PFSK-1 (cell line): ENCODE measurements around the gene SLC18A2.

ENCODE experiments used
- POLR2AphosphoS5 ChIP-seq: IDR thresholded peaks from 2 replicates; pipeline ENCODE4 v1.6.1; 2012; ENCODE audit warnings: low read depth, mild to moderate bottlenecking, control low read depth, low read length, moderate library complexity
- REST ChIP-seq, 2 experiments: IDR thresholded peaks; 2 replicates each; pipeline versions ENCODE4 v1.6.1 to v1.8.0; 2011 to 2012; ENCODE audit warnings: low read depth in 2 of 2, low read length in 2 of 2, control low read depth in 1 of 2, inconsistent platforms in 1 of 2, mild to moderate bottlenecking in 1 of 2, moderate library complexity in 1 of 2; ENCODE audit not compliant: insufficient read depth in 1 of 2
- SIN3A ChIP-seq: IDR thresholded peaks from 2 replicates; pipeline ENCODE4 v1.6.1; 2012; ENCODE audit warnings: mild to moderate bottlenecking, low read length, moderate library complexity, borderline replicate concordance; ENCODE audit not compliant: insufficient read depth
- TAF1 ChIP-seq: IDR thresholded peaks from 2 replicates; pipeline ENCODE4 v1.6.1; 2012; ENCODE audit warnings: low read length, control low read depth, borderline replicate concordance; ENCODE audit not compliant: insufficient read depth

- TF ChIP-seq REST (IDR thresholded peaks at IDR 0.05; ENCODE audit: insufficient read depth in 1 of 2, low read depth in 2 of 2, low read length in 2 of 2) = no peak
- no peak for TF ChIP-seq POLR2AphosphoS5
- no peak for TF ChIP-seq TAF1
- no peak for TF ChIP-seq SIN3A
Measured at GRCh38 chr10:117261501-117261900, 20.6 kb downstream of the SLC18A2 start.
